ENCODE measurements around the gene TNIP2.
"Not testable (repeated sequence)": the region's sequence is repeated elsewhere in the genome, so short reads cannot be mapped to it uniquely, and the experiment has no call there.

The TNIP2 gene

GRCh38 chr4:2745516-2745915 is 10.6 kb downstream of the TNIP2 start:
- DNase-seq (ENCODE audit: low read depth, low spot score) = no peak

- DNase-seq (ENCODE audit: low read depth, low spot score) = no peak
Observed at GRCh38 chr4:2744576-2745270, 11.4 kb downstream of the TNIP2 start.

GRCh38 chr4:2743518-2744445 is 12.4 kb downstream of the TNIP2 start:
- DNase-seq (ENCODE audit: low read depth, low spot score) = no peak

- DNase-seq (ENCODE audit: low read depth, low spot score) = no peak
Observed at GRCh38 chr4:2742823-2743517, 13.2 kb downstream of the TNIP2 start.

- no peak for DNase-seq (ENCODE audit: low read depth, low spot score)
Observed at GRCh38 chr4:2742081-2742822, 13.9 kb downstream of the TNIP2 start.

- DNase-seq (ENCODE audit: low read depth, low spot score) = no peak
Observed at GRCh38 chr4:2741626-2742025, 14.5 kb downstream of the TNIP2 start.

GRCh38 chr4:2738296-2738695 is 17.8 kb downstream of the TNIP2 start:
- not testable (repeated sequence) for DNase-seq (ENCODE audit: low read depth, low spot score)

GRCh38 chr4:2735869-2736268 is 20.3 kb downstream of the TNIP2 start:
- DNase-seq (ENCODE audit: low read depth, low spot score) = no peak

GRCh38 chr4:2734612-2735011 is 21.5 kb downstream of the TNIP2 start:
- no peak for DNase-seq (ENCODE audit: low read depth, low spot score)

GRCh38 chr4:2733844-2734574 is 22.1 kb downstream of the TNIP2 start:
- DNase-seq (ENCODE audit: low read depth, low spot score) = no peak

GRCh38 chr4:2733001-2733843 is 22.9 kb downstream of the TNIP2 start:
- DNase-seq (ENCODE audit: low read depth, low spot score) = no peak

GRCh38 chr4:2732526-2732925 is 23.6 kb downstream of the TNIP2 start:
- DNase-seq (ENCODE audit: low read depth, low spot score) = no peak

- no peak for DNase-seq (ENCODE audit: low read depth, low spot score)
Observed at GRCh38 chr4:2731907-2732317, 24.2 kb downstream of the TNIP2 start.

- no peak for DNase-seq (ENCODE audit: low read depth, low spot score)
Observed at GRCh38 chr4:2729533-2729875, 26.6 kb downstream of the TNIP2 start.

- DNase-seq (ENCODE audit: low read depth, low spot score) = no peak
Observed at GRCh38 chr4:2728806-2729532, 27.2 kb downstream of the TNIP2 start.

- DNase-seq (ENCODE audit: low read depth, low spot score) = no peak
Observed at GRCh38 chr4:2728221-2728620, 27.9 kb downstream of the TNIP2 start.

- DNase-seq (ENCODE audit: low read depth, low spot score) = not testable (repeated sequence)
Observed at GRCh38 chr4:2726881-2727280, 29.3 kb downstream of the TNIP2 start.

- no peak for DNase-seq (ENCODE audit: low read depth, low spot score)
Observed at GRCh38 chr4:2725380-2725779, 30.8 kb downstream of the TNIP2 start.

GRCh38 chr4:2723751-2724150 is 32.4 kb downstream of the TNIP2 start:
- DNase-seq (ENCODE audit: low read depth, low spot score) = no peak
